Adrenal gland (tissue), 12 donors: ENCODE results near the gene LHFPL6. TPM values are rescaled to one million over a fixed set of nuclear protein-coding genes. Genes with fewer than 3 reads are reported as not detected.
A peak's percentile ranks its signal among the peaks of the same experiment; 100 is the strongest.

Experiments used
- DNase-seq, 7 donors: peaks; one replicate each; pipeline ENCODE4 v3.0.0-alpha.2; 2019 to 2020
- H3K27ac ChIP-seq, 5 donors: fragments of 200-600 bp; sonication (generic) in 4 of 5; 1 replicate in 3 of 5; 2 replicates in 2 of 5; pipeline versions ENCODE4 v1.5.1 to v1.8.0; 2016 to 2020; ENCODE audit warnings: mild to moderate bottlenecking in 1 of 5
- H3K27me3 ChIP-seq: fragments of 200-600 bp; 2 replicates; pipeline ENCODE4 v1.8.0; 2021
- H3K36me3 ChIP-seq, 2 donors: fragments of 200-600 bp; replicated peaks in 1 of 2; 1 replicate in 1 of 2; 2 replicates in 1 of 2; pipeline versions ENCODE4 v1.5.1 to v1.8.0; 2018 to 2022
- H3K4me1 ChIP-seq, 2 donors: fragments of 200-600 bp; replicated peaks in 1 of 2; 1 replicate in 1 of 2; 2 replicates in 1 of 2; pipeline versions ENCODE4 v1.5.1 to v1.8.0; 2018 to 2021
- H3K4me3 ChIP-seq, 4 donors: fragments of 200-600 bp; sonication (generic) in 3 of 4; one replicate each; pipeline ENCODE4 v1.5.1; 2016 to 2018
- H3K9me3 ChIP-seq, 3 donors: fragments of 200-600 bp; sonication (generic) in 1 of 3; replicated peaks in 1 of 3; 1 replicate in 2 of 3; 2 replicates in 1 of 3; pipeline versions ENCODE4 v1.5.1 to v1.8.0; 2016 to 2021
- POLR2A ChIP-seq, 2 donors: fragments of 450-650 bp; IDR thresholded peaks; one replicate each; pipeline ENCODE4 v1.6.1; 2017; ENCODE audit warnings: antibody characterized with exemption in 2 of 2, mild to moderate bottlenecking in 2 of 2, moderate library complexity in 1 of 2
- WGBS, 4 donors: extraction: QIAGEN DNeasy Blood & Tissue Kit in 2 of 4; methylation state at CpG; one replicate each; pipeline versions ENCODE4 v1.1.5 to v1.1.7; 2013 to 2017; 5-methylcytosine and 5-hydroxymethylcytosine counted together
- intact Hi-C, 2 donors: fragments of 100-400 bp; cut with DNase I; formaldehyde crosslinking; loops; one replicate each; pipeline versions ENCODE4 v1.14.1 to v1.15.0; 2022 to 2023
- polyA plus RNA-seq, 3 donors: library from polyadenylated mRNA; stranded (reverse); fragments of 200-250 nt in 2 of 3; fragments of 350-450 nt in 1 of 3; fragmentation: Illumina TruSeq in 1 of 3; extraction: RNeasy Lipid Tissue Mini Kit (QIAGEN cat#74804) in 1 of 3; gene quantifications; one replicate each; pipeline ENCODE4 v1.2.3, GENCODE V29; 2013 to 2014
- total RNA-seq, 9 donors: library from RNA; depleted of rRNA in 4 of 9; stranded (reverse); fragments of >200 nt in 4 of 9; fragments of 120-200 nt in 1 of 9; fragmentation: NEBNext Ultra II Directional in 1 of 9; extraction: Animal tissue kit (Norgen Biotek cat#: 25700) in 1 of 9; gene quantifications; one replicate each; pipeline versions ENCODE4 v1.1.0 to v1.2.4, GENCODE V29; 2013 to 2023
- TF ChIP-seq, protein P1 (sequence below), 6 experiments: fragments of 450-650 bp in 4 of 6; fragments of 200-600 bp in 2 of 6; sonication (generic) in 1 of 6; IDR thresholded peaks; 1 replicate in 5 of 6; 2 replicates in 1 of 6; pipeline versions ENCODE4 v1.5.1 to v1.8.0; 2016 to 2021; ENCODE audit warnings: antibody characterized with exemption in 6 of 6, mild to moderate bottlenecking in 2 of 6, moderate library complexity in 1 of 6
- donor health status: healthy with polysubstance abuse.
- donor health status: Bipolar disorder and iron deficiency.
- donor health status: DM: yes; HTN: yes; CAD: no.
- donor health status: DM: no; HTN: no; CAD: no.
- donor health status: DM: no; HTN: no; CAD: no.
- donor health status: DM: yes; HTN: yes; CAD: no.

LHFPL6 gene
- total and polyA plus RNA-seq, 12 donors: 28.9 to 113 (median 46.6) TPM

DNA sequence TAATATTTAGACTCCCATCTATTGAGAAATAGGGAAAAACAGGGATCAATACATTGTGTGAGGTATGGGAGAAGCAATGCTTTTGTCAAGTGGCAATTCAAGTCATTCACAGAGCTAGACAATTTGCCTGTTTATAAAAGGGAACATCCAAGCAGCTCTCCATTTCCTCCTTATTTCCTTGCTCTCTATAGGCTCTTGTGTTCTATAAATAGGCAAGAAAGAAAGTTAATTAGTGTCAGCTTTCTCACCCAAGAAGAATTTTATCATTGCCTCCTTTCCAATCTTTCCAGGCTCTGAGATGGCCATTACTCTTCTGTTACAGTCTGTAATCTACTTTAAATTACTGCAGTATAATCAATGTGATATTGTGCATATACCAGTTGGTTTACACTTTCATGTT, 199.9 kb downstream of the LHFPL6 start:
- no peak overlapping the region for H3K27ac ChIP-seq
- H3K36me3 ChIP-seq: no peaks in the 10 kb centered on the region
- peaks cover 0 to 4% of the 10 kb centered on the region in 2 donors for H3K4me1 ChIP-seq
- intact Hi-C loops: no loop called here
- no peak for DNase-seq
- no peaks in the 10 kb centered on the region for H3K9me3 ChIP-seq
- H3K27me3 ChIP-seq: no peaks in the 10 kb centered on the region
- no peak for TF ChIP-seq POLR2A (IDR thresholded peaks at IDR 0.05)
- TF ChIP-seq, protein P1, sequence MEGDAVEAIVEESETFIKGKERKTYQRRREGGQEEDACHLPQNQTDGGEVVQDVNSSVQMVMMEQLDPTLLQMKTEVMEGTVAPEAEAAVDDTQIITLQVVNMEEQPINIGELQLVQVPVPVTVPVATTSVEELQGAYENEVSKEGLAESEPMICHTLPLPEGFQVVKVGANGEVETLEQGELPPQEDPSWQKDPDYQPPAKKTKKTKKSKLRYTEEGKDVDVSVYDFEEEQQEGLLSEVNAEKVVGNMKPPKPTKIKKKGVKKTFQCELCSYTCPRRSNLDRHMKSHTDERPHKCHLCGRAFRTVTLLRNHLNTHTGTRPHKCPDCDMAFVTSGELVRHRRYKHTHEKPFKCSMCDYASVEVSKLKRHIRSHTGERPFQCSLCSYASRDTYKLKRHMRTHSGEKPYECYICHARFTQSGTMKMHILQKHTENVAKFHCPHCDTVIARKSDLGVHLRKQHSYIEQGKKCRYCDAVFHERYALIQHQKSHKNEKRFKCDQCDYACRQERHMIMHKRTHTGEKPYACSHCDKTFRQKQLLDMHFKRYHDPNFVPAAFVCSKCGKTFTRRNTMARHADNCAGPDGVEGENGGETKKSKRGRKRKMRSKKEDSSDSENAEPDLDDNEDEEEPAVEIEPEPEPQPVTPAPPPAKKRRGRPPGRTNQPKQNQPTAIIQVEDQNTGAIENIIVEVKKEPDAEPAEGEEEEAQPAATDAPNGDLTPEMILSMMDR (IDR thresholded peaks at IDR 0.05): no peak
- H3K4me3 ChIP-seq: no peak overlapping the region

DNA sequence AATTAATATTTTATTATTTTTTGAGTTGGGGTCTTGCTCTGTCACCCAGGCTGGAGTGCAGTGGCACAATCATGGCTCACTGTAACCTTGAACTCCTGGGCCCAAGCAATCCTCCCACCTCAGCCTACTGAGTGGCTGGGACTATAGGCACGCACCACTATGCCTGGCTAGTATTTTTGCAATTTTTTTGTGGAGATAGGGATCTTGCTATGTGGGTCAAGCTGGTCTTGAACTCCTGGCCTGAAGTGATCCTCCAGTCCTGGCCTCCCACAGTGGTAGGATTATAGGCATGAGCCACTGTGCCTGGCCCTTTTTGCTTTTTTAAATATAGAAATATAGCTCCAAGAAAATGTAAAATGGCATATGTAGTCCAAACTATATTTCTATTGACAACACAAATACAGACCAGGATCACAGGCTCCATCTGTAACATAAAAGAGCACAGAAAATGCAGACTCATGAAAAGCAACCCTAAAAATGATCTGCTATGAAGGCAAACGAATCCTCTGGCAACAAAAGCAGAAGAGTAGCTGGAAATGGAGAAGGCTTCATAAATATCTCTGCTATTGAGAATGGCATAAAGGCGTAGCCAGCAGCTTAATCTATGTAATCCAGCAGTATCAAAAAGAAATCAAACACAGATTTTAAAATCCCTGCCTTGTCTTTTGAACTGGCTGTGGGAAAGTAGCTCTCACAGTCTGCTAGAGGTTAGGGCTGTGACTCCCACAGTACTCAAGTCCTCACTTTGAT, 200.6 kb downstream of the LHFPL6 start:
- no peaks in the 10 kb centered on the region for H3K4me1 ChIP-seq
- intact Hi-C loops: no loop called here
- WGBS, 4 donors: 80 to 87% (median 83%) methylated on average over 3 of the region's 3 CpGs

DNA sequence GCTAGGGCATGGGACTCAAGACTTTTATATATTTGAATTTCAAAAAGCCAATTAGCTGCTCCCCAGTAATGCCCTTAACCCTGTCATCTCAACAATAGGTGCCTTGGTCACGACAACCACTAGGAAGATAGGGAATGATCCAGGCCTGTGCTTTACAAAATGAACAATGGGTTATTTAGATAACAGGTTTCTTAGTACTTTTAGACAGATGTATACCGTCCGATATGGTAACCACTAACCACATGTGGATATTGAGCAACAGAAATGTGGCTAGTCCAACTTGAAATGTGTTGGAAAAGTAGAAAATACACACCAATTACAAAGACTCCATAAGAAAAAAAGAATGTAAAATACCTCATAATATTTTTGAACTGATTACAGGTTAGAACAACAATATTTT, 201.2 kb downstream of the LHFPL6 start:
- intact Hi-C loops: no loop called here
- H3K36me3 ChIP-seq: no peaks in the 10 kb centered on the region
- no peak for TF ChIP-seq POLR2A (IDR thresholded peaks at IDR 0.05)
- TF ChIP-seq, protein P1 (IDR thresholded peaks at IDR 0.05): no peak
- no peaks in the 10 kb centered on the region for H3K27me3 ChIP-seq
- no peak overlapping the region for H3K27ac ChIP-seq
- no peaks in the 10 kb centered on the region for H3K4me1 ChIP-seq
- no peak for DNase-seq
- no peak overlapping the region for H3K4me3 ChIP-seq
- WGBS, 4 donors: 85 to 90% (median 88%) methylated on average over 3 of the region's 3 CpGs
- no peaks in the 10 kb centered on the region for H3K9me3 ChIP-seq

More for the DNA sequence above, 200.6 kb downstream of the LHFPL6 start:
- Histone ChIP-seq H3K4me3 (no peak overlapping the region), H3K9me3 (no peaks in the 10 kb centered on the region), H3K36me3 (no peaks in the 10 kb centered on the region), H3K27me3 (no peaks in the 10 kb centered on the region), H3K27ac (no peak overlapping the region)
- no peak for TF ChIP-seq POLR2A (IDR thresholded peaks at IDR 0.05)
- no peak for DNase-seq

DNA sequence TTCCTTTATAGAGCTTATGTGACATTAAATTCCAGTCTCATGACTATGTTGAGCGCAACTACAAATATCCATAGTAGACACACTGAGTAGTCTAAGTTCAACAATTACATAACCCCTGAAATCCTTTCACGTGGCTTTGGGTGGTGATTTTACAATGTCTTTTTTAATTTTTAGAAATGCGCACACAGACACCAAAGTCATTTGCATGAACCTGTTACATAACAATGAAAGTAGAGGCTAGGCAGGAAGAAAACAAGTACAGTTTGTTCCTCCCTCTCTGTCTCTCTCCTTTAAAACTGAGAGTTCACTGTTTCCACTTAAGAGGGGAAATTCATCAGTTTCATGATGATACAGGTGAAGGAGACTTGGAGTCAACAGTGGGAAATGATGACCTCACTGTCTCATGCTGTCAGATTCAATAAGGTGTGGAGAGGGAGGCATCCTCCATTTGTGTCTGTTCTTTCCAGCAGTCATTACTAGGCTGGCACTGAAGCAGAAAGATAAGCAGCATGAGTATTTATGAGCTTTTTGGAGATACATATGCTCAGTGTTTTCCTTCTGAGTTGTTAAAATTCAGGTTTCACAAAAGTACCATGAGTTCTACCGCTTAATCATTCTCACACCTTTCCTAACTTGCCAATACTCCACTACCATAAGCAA, 201.8 kb downstream of the LHFPL6 start:
- DNase-seq: no peak
- intact Hi-C loops: no loop called here
- Histone ChIP-seq H3K27ac (peak overlapping the region in 1 of 5 donors; percentile 28), H3K4me1 (no peaks in the 10 kb centered on the region), H3K36me3 (no peaks in the 10 kb centered on the region), H3K27me3 (no peaks in the 10 kb centered on the region), H3K9me3 (no peaks in the 10 kb centered on the region), H3K4me3 (no peak overlapping the region)
- TF ChIP-seq, protein P1 (IDR thresholded peaks at IDR 0.05): no peak
- no peak for TF ChIP-seq POLR2A (IDR thresholded peaks at IDR 0.05)
- 81 to 88% (median 85%) methylated on average over 4 of the region's 4 CpGs for WGBS, 4 donors
